HG02852 (cell line): ENCODE results near the gene LRRN3.
"Not testable (repeated sequence)": the region's sequence is repeated elsewhere in the genome, so short reads cannot be mapped to it uniquely, and the experiment has no call there.

Source experiments
- ATAC-seq: cut with Tn5 transposase; IDR thresholded peaks from one replicate; pipeline ENCODE4 v1.9.1; 2021; ENCODE audit warnings: mild to moderate bottlenecking, moderate library complexity; ENCODE audit not compliant: unreplicated experiment

LRRN3 gene

DNA sequence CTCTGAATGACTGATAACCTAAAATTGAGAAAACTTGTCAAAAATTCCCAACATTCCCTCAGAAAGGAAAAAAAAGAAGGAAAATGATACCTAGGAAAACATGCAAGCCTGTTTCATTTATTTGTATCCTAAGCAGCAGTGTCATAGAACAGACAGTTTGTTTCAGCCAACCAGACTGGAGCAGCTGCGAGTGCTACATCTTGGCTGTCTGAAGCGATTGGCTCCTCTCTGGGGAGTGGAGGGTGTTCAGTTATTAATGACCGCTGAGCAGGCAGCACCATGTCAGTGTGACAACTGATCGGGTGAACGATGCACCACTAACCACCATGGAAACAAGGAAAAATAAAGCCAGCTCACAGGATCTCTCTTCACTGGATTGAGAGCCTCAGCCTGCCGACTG lies at the start of gene LRRN3:
Gene LRRN3, plus strand, starts transcription at position 282 of the 400 bp plus-strand sequence. CDS start 31,646 bp downstream, outside the sequence.
- ATAC-seq, result no peak

DNA sequence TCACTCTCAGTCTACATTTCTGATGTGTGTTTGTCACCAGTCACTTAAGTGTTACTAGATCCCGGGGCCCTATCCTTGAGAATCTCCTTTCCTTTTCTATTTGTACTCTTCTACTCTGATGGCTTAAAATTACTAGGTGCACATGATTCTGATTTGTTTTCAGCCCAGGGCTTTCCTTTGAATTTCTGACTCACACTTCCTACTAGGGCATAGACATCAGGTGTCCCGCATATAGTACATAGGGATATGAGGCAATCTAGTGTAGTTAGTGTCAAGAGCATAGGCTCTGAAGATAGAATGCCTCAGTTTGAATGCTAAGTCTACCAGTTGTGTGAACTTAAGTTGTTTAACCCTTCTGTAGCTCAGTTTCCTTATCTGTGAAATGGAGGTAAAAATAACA lies 49.4 kb upstream of the LRRN3 start:
- no peak for ATAC-seq

DNA sequence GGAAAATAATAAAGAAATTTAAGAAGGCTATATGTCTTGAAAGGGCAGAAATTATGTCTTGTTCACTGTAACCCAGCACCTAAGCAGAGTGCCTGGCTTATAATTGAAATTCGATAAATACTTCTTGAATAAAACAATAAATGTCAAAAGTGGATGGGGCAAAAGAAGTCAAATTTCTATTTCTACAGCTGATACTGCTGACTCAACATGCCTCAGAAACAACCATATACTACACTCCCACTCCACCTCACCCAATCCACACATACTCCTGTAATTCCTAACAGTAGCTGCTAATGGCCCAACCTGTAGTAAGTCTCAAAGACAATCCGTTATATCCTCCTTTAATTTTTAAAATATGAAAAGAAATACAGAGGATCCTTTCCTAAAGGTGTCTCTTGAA lies 48.1 kb upstream of the LRRN3 start:
- ATAC-seq, result no peak

DNA sequence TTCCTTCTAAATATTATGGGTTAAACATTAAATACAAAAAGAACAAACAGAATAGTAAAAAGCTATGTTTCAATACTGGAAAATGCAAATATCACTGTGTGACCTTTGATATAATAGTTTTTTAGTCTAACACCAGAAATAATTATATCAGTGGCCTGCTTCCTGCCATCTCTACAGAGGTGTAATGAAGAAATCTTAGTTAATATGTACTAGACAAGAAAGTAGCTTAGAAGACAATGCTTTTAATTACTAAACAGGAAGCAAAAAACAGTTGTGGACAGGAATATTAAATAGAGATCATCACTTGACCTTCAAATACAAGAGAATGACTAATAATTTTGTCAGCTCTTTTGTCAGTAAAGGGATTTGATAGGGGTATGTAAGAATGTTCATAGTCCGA lies 47.4 kb upstream of the LRRN3 start:
- ATAC-seq, result no peak

DNA sequence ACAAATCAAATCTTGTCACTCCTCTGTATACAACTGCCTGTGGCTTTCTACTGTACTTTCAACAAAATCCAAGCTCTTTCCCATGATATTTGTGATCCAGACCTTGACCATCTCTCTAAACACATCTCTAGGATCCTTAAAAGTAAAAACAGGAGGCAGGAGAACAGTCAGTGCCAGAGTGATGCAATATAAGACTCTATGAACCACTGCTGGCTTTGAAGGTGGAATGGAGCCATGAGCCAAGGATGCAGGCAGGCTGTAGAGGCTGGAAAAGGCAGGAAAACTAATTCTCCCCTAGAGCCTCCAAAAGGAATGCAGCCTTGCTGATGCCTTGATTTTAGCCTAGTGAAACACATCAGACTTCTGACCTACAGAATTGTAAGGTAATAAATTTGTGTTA lies 45.5 kb upstream of the LRRN3 start:
- no peak for ATAC-seq

DNA sequence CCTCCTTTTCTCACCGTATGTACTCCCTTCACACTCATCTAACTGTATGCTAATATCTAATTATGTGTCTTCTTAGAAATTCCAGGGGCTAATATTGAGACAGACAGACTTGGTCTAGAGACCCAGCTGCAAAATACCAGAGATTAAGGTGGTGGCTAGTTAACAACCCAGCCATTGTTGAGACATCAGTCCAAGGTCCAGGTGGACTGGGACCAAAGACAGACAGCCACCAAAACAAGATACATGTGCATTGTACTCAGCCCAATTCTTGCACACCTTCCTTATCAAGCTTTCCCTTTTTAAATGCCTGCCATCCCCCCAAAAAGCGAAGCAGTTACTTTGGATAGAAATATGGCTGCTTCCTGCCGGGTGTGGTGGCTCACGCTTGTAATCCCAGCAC lies 43.3 kb upstream of the LRRN3 start:
- no peak for ATAC-seq

DNA sequence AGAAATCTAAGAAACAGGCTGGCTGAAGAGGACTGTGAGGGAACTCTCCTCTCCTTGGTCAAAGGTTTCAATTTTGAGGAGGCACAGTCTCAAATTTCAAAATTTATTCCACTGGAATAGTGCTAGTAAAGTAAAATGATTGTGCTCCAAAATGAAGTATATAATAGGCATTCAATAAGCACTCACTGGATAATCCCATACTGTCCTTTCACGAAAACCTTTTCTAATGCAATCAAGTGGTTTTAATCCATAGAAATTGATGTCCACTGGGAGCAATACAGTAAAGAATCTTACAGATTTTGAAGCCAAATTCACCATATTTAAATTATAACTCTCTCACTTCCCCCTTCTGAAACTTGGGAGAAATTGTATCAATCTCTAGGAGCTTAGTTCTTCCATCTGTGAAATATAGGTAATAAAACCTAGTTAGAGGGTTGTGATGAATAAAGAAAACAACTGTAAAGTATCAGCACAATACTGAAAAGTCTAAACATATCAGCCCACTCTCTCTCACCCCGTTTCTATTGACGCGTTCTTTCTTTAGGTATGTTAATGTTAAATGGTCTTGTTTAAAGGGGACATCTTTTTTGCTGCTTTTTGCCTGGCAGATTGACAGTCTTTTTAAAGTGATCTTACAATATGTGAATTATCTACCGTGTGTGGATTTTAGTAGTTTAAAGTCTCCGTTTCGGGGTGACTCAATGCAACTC lies 40.8 kb upstream of the LRRN3 start:
- no peak for ATAC-seq

DNA sequence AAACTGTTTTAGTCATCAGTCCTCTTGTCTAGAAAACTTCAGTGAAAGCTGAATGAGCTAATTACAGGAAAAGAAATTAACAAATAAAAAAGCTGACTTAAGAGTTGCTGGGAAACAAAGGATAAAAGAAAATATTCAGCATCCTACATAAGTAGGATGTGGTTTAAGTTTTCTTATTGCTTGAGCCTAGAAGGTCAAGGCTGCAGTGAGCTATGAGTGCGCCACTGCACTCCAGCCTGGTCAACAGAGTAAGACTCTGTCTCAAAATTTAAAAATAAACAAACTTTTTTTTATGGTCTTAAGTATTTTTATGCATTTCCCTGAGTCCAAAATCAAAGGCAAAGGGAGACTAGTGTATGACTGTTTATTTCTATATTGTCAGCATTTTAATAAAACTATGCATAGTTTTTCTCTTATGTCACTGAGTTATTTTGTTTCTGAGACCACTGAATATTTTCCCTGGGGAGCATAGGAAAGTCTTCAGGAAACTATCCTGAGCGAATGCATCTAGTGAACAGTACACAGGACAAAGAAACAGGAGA lies 40.0 kb upstream of the LRRN3 start:
- ATAC-seq, result no peak

DNA sequence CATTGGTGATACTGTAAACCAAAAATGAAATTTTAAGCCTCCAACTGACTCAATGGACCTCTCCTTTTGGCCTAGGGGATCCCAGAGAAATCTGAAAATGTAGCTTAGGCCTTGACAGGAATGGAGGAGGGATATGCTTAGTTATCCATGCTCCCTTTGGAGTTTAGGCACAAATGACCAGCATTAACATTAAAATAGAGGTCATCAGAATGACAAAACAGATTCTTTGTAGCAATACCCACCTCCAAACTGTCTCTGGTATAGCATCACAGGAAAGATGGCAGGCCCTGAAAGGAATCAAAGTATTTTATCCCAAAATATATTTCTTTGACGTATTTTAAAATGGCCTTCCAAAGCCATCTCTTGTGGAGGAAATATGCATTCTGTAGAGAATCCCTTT lies 39.1 kb upstream of the LRRN3 start:
- ATAC-seq, result no peak

DNA sequence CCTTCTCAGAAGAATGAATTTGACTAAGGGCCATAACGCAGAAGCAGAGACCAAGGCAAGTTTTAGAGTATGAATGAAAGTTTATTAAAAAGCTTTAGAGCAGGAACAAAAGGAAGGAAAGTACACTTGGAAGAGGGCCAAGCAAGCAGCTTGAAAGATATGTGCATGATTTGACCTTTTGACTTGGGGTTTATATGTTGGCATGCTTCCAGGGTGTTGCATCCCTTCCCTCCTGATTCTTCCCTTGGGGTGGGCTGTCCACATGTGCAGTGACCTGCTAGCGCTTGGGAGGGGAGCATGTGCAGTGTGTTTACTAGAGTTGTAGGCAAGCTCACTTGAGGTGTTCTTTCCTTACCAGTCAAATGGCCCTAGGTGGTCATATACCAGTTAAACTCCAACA lies 37.9 kb upstream of the LRRN3 start:
- ATAC-seq, result no peak

DNA sequence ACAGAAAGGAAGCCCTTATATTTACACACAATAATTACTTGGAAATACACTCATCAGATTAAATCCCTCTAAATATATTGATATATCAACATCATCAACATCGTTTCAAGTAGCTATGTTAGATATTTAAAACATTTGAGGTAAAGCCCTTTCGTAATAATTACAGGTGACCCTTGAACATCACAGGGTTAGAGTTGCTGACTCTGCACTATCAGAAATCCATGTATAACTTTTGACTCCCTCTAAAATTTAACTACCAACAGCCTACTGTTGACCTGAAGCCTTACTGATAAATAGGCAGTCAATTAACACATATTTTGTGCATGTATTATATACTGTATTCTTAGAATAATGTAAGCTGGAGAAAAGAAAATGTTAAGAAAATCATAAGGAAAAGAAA lies 34.6 kb upstream of the LRRN3 start:
- no peak for ATAC-seq

DNA sequence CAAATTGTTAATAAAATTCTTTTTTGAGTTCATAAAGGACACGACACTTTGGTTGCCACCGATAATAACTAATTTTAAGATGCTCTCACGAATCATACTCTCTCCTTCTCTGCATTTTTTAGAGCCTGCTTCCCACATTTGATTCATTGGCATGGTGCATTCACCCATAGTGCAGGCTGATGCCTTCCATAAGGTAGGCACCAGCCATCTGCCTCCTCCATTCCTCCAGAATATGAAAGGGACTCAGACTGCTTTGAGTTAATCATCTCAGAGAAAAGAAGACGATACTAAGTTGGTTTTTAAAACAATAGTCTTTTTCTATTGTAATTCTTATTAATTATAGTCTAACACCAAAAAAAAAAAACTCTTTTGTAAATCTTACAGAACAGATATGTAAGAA lies 33.9 kb upstream of the LRRN3 start:
- ATAC-seq, result no peak

DNA sequence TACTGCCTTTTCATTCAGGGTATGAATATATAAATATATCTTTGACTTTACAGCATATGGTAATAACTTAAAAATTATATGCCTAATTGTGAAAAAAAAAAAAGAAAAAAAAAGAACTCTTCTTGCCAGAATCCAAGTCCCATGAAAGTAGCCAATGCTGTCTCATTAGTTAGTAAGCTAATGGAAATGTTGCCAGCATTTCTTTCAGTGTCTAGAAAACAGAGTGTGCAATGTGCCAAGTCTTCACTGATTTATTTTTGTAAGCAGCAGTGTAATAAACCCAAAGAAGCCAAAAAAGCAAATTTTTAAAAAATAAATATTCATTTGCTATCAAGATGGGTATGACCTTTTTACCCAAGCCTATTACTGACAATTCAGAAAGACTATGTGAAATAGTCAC lies 31.1 kb upstream of the LRRN3 start:
- ATAC-seq, result no peak

DNA sequence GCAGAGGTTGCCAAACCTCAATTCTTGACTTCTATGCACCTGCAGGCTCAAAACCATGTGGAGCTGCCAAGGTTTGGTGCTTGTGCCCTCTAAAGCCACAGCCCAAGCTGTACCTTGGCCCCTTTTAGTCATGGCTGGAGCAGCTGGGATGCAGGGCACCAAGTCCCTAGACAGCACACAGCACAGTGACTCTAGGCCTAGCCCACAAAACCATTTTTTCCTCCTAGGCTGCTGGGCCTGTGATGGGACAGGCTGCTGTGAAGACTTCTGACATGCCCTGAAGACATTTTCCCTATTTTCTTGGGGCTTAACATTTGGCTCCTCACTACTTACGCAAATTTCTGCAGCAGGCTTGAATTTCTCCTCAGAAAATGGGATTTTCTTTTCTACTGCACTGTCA lies 27.8 kb upstream of the LRRN3 start:
- no peak for ATAC-seq

DNA sequence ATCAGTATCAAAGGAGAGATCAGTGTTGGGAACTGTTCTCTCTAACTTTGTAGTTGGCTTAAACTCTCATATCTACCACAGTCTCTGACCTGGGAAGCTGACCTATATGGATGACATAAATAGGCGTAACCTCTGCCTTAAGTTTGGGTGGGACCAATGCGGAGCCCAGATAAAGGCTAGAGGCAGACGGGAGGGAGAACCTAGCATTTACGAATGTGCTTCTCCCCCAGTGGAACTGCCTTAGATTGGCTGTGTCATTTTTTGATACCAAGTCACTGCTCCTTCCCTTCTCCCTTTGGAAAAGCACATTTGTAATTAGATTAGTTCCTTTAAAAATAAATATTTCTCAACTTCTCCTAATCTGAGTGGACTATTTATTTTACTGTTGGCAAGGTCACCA lies 23.7 kb upstream of the LRRN3 start:
- ATAC-seq, result no peak

DNA sequence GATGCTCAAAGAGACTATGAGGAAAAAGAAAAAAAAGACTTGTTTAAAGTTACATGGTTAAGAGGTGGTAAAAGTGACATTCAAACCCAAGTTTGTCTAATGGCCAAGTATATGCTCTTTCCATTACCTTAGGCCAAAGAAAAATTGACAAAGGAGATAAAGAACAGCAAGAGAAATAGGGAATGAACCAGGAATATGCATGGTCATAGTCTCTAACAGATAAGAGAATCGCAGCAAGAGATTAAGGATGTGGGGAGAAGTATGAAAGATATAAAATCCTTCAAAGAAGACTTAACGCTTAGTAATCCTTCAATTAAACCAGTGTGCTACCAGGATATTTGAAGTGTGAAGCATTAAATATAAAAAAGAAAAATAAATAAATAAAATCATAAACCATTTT lies 23.2 kb upstream of the LRRN3 start:
- no peak for ATAC-seq

DNA sequence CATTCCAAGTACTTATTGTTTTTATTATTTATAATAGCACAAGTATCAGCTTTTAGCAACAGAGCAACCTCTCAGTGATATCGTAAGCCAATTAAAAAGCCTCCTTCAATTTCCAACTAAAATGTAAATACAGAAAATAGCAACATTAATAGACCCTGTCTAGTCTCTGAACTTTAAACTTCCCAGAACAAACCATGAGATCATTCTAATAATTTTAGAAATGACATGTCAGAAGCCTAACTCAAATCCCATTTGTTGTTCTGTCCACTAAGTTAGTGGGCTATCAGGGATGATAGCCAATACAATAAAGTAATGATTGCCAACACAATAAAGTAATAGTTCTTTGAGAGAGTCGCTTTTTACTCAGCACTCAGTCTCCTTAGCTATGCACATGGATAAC lies 22.3 kb upstream of the LRRN3 start:
- no peak for ATAC-seq

DNA sequence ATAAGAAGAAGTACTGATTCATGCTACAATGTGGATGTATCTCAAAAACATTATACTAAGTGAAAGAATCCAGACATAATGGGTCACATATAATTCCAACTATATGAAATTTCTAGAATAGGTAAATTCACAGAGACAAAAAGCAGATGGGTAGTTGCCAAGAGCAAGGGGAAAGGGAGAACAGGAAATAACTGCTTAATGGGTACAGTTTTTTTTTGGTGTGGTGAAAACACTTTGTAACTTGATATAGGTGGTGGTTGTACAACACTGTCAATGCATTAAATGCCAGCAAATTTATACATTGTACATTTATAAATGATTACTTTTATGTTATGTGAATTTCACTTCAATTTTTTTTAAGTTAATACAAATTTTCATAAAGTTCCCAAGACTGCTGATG lies 19.4 kb upstream of the LRRN3 start:
- ATAC-seq, result no peak

DNA sequence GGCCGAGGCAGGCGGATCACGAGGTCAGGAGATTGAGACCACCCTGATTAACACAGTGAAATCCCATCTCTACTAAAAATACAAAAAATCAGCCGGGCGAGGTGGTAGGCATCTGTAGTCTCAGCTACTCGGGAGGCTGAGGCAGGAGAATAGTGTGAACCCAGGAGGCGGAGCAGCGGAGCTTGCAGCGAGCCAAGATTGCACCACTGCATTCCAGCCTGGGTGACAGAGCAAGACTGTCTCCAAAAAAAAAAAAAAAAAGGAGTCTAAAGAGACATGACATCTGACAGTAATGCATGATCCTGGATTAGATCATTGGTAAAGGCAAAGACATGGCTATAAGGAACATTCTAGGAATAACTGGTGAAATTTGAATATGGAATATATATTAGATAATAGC lies 18.3 kb upstream of the LRRN3 start:
- not testable (repeated sequence) for ATAC-seq

DNA sequence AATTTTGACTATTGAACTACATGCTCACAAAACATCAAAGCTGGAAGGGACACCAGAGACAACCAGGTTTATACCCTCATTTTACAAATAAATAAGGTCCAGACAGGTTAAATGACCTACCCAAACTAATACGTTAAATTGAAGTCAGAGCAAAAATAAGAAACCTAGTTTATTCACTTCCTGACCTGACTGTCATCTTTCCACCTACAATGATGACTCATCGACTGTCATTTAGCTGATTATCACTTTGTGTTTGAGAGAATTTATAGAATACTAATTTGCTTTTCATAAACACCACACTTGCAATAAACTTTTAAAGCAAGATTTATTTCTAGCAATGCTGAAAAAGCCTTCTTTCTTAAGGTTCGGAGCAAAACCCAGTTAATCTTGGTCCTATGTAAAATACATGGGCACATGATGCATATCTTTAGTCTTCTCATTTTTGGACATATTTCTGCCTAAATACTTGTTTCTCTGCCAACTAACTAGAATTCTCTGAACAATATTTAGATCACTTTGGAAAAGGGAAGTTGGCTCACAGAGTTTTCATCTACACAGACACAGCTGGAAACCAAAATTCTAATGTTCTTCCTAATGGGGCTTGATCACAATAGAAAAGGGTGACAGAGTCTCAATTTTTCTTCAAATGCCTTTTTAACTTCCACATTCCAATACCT lies 16.7 kb upstream of the LRRN3 start:
- ATAC-seq, result no peak

DNA sequence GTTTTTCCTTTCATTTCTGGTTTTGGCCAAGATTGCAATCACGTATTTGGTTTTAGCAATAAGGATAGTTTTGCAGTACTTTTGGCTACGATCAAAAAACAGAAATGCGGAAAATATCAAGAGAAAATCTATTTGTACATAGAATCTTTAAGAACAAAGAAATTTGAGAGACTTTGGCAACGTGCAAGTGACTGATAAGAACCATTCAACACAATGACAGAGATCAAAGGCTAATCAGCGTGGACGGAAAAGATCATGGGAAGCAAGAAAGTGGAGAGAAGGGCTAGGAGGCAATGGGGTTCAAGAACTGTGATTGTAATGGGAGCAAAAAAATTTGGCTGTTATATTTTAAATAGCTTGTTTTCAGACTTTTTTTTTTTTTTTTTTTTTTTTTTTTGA lies 16.2 kb upstream of the LRRN3 start:
- ATAC-seq, result no peak

DNA sequence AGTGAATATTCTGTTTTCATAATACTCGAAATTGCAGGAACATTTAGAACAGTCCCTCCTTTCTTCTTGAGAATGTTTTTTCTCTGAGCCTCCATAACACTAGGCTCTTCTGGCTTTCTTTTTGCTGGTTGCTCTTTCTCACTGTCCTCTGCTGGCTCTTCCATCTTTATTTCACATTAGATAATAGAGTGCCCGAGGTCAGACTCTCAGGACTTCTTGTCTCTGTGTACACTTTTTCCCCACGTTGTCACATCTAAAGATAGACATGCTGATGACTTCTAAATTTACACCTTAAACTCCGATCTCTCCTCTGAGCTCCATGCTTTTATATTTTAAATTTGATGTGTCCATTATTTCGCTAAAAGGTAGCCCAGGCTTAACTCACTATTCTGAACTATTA lies 15.4 kb upstream of the LRRN3 start:
- ATAC-seq, result no peak

DNA sequence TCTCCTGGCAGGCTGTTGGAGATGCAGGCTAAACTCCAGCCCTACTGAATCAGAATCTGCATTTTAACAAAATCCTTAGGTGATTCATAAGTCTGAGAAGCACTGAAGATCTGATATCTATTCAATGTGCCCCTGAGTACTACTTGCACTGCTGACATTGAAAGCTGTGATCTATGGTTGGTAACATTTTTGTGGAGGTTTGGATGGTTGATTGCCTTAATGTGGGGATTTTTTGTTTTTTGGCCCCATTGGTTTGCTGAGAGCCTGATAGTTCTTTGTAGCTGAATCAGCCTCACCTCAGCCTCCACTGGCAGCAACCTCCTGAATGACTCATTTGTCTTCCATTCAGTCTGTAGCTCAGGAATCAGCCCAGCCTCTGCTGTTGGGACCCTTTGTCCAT lies 14.7 kb upstream of the LRRN3 start:
- no peak for ATAC-seq
